Lower lobe of right lung (tissue), 2 donors: ENCODE results near the gene CTNND1. TPM values are rescaled to one million over a fixed set of nuclear protein-coding genes. Genes with fewer than 3 reads are reported as not detected.
A peak's percentile ranks its signal among the peaks of the same experiment; 100 is the strongest.

Experiments used
- ATAC-seq, 2 donors: fragments of 200-7000 bp; cut with Tn5 transposase; one replicate each; pipeline ENCODE4 v1.9.1; 2020 to 2022; ENCODE audit warnings: mild to moderate bottlenecking in 2 of 2, moderate library complexity in 2 of 2
- DNase-seq: peaks from one replicate; pipeline ENCODE4 v3.0.0-alpha.2; 2020
- H3K27ac ChIP-seq: fragments of 200-600 bp; one replicate; pipeline ENCODE4 v1.8.0; 2022
- H3K27me3 ChIP-seq: fragments of 200-600 bp; one replicate; pipeline ENCODE4 v1.8.0; 2022; ENCODE audit warnings: low read depth
- H3K36me3 ChIP-seq: fragments of 200-600 bp; one replicate; pipeline ENCODE4 v1.8.0; 2022; ENCODE audit warnings: mild to moderate bottlenecking
- H3K4me1 ChIP-seq: fragments of 200-600 bp; one replicate; pipeline ENCODE4 v1.8.0; 2022
- H3K4me3 ChIP-seq: fragments of 200-600 bp; one replicate; pipeline ENCODE4 v1.8.0; 2022; ENCODE audit warnings: mild to moderate bottlenecking
- H3K9me3 ChIP-seq: fragments of 200-600 bp; one replicate; pipeline ENCODE4 v1.8.0; 2022
- CTCF ChIP-seq: fragments of 200-600 bp; IDR thresholded peaks from one replicate; pipeline ENCODE4 v1.8.0; 2022; ENCODE audit warnings: antibody characterized with exemption, mild to moderate bottlenecking
- intact Hi-C: fragments of 100-400 bp; cut with DNase I; formaldehyde crosslinking; loops from one replicate; pipeline ENCODE4 v1.11.0; 2022
- total RNA-seq: library from RNA; stranded (reverse); fragmentation: NEBNext Ultra II Directional; extraction: Animal tissue kit (Norgen Biotek cat#: 25700); gene quantifications from one replicate; pipeline ENCODE4 v1.2.1, GENCODE V29; 2021
- donor health status: DM: no; HTN: yes; CAD: no; lungs with severe emphysema.

The CTNND1 gene
- total RNA-seq, 1 donor from 2014 or later: 226 TPM

GRCh38 chr11:57772562-57772961, 11.0 kb downstream of the CTNND1 start:
- Histone ChIP-seq H3K36me3 (no peaks in the 10 kb centered on the region), H3K27me3 (no peaks in the 10 kb centered on the region), H3K27ac (peak overlapping the region; percentile 14), H3K9me3 (no peaks in the 10 kb centered on the region), H3K4me3 (no peak overlapping the region), H3K4me1 (peaks cover 98% of the 10 kb centered on the region)
- ATAC-seq (peak; percentile 29 to 39), DNase-seq (no peak)
- TF ChIP-seq CTCF: no peak
- intact Hi-C loops: no loop called here

- DNase-seq: no peak
- Histone ChIP-seq H3K36me3 (no peaks in the 10 kb centered on the region), H3K9me3 (no peaks in the 10 kb centered on the region), H3K4me1 (peaks cover 98% of the 10 kb centered on the region), H3K4me3 (no peak overlapping the region), H3K27me3 (no peaks in the 10 kb centered on the region), H3K27ac (peak overlapping the region; percentile 89)
- intact Hi-C loops: no loop called here
- no peak for ATAC-seq
- no peak for TF ChIP-seq CTCF
Observed at GRCh38 chr11:57773026-57773598, 11.5 kb downstream of the CTNND1 start.

- DNase-seq: no peak
- intact Hi-C loops: no loop called here
- peaks cover 99% of the 10 kb centered on the region for H3K4me1 ChIP-seq
- no peaks in the 10 kb centered on the region for H3K27me3 ChIP-seq
- H3K9me3 ChIP-seq: no peaks in the 10 kb centered on the region
- H3K36me3 ChIP-seq: no peaks in the 10 kb centered on the region
- TF ChIP-seq CTCF: no peak
- peak overlapping the region; percentile 15 for H3K4me3 ChIP-seq
- no peak for ATAC-seq
- H3K27ac ChIP-seq: peak overlapping the region; percentile 89
Observed at GRCh38 chr11:57775491-57775890, 13.9 kb downstream of the CTNND1 start.

- no peak for TF ChIP-seq CTCF
- ATAC-seq: peak; percentile 62
Observed at GRCh38 chr11:57776031-57776521, 14.5 kb downstream of the CTNND1 start.

GRCh38 chr11:57776577-57777210, 15.1 kb downstream of the CTNND1 start:
- intact Hi-C loops: no loop called here
- ATAC-seq: no peak
- peaks cover 5% of the 10 kb centered on the region for H3K36me3 ChIP-seq
- no peak for DNase-seq
- H3K27me3 ChIP-seq: no peaks in the 10 kb centered on the region
- H3K4me3 ChIP-seq: peak overlapping the region; percentile 15
- peaks cover 100% of the 10 kb centered on the region for H3K4me1 ChIP-seq
- H3K9me3 ChIP-seq: no peaks in the 10 kb centered on the region
- peak overlapping the region; percentile 89 for H3K27ac ChIP-seq
- no peak for TF ChIP-seq CTCF

More at GRCh38 chr11:57776031-57776521, 14.5 kb downstream of the CTNND1 start:
- Histone ChIP-seq H3K27me3 (no peaks in the 10 kb centered on the region), H3K4me3 (peak overlapping the region; percentile 15), H3K36me3 (peaks cover 2% of the 10 kb centered on the region), H3K4me1 (peaks cover 99% of the 10 kb centered on the region), H3K9me3 (no peaks in the 10 kb centered on the region), H3K27ac (peak overlapping the region; percentile 89)
- peak; percentile 58 for DNase-seq
- intact Hi-C loops: no loop called here
